Choroid plexus epithelial cell (primary cell): ENCODE data around the gene MYO10.

Experiments used
- DNase-seq: peaks from one replicate; pipeline ENCODE4 v3.0.0-alpha.2; 2010; ENCODE audit warnings: low read depth
- H3K4me3 ChIP-seq: 2 replicates; pipeline ENCODE4 v1.5.1; 2011; ENCODE audit warnings: low read depth, mild to moderate bottlenecking, control low read depth, low read length, moderate library complexity
- TF ChIP-seq, protein P1 (sequence below): conservative IDR thresholded peaks from 2 replicates; pipeline ENCODE4 v1.5.1; 2011; ENCODE audit warnings: low read depth, mild to moderate bottlenecking, control low read depth, inconsistent platforms, low read length, moderate library complexity

Gene MYO10

DNA sequence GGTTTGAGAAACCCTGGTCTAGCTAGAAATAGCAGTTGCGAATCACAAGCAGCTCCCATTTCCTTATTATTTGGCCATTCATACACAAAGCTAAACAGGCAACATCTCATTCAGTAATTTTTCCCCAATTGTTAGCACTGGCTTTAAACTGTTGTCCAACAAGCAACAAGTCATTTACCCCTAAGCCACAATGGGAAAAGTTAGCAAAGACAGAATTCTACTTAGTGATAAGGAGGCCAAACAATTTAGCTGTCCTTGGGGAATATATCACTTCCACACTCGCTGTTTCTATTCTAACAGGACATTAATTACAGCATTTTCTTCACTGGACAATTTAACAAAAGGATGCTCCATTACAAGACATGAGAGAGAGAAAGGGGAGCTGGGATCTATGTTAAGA, 2.8 kb downstream of the MYO10 start:
- peak overlapping the region; percentile 95 for H3K4me3 ChIP-seq
- TF ChIP-seq, protein P1, sequence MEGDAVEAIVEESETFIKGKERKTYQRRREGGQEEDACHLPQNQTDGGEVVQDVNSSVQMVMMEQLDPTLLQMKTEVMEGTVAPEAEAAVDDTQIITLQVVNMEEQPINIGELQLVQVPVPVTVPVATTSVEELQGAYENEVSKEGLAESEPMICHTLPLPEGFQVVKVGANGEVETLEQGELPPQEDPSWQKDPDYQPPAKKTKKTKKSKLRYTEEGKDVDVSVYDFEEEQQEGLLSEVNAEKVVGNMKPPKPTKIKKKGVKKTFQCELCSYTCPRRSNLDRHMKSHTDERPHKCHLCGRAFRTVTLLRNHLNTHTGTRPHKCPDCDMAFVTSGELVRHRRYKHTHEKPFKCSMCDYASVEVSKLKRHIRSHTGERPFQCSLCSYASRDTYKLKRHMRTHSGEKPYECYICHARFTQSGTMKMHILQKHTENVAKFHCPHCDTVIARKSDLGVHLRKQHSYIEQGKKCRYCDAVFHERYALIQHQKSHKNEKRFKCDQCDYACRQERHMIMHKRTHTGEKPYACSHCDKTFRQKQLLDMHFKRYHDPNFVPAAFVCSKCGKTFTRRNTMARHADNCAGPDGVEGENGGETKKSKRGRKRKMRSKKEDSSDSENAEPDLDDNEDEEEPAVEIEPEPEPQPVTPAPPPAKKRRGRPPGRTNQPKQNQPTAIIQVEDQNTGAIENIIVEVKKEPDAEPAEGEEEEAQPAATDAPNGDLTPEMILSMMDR: no peak
- no peak for DNase-seq

DNA sequence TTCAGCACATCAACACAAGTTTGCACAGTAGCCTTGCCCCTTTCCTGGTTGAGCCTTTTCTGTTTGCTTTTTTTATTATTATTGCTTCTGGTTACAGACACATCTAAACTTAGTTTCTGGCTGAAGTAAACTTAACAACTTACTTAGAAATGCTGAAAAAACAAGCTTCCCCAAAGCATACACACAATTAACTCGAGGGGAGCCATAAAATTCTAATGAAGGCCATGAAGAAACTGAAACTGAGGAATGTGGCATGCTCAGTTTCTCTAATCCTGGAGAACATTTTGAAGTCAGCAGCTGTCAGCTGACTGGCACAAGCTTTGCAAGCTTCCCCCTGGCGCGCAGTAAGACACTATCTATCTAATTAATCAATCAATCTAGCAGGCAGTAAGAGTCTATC, 3.7 kb downstream of the MYO10 start:
- H3K4me3 ChIP-seq: peak overlapping the region; percentile 95
- no peak for DNase-seq
- TF ChIP-seq, protein P1: no peak

DNA sequence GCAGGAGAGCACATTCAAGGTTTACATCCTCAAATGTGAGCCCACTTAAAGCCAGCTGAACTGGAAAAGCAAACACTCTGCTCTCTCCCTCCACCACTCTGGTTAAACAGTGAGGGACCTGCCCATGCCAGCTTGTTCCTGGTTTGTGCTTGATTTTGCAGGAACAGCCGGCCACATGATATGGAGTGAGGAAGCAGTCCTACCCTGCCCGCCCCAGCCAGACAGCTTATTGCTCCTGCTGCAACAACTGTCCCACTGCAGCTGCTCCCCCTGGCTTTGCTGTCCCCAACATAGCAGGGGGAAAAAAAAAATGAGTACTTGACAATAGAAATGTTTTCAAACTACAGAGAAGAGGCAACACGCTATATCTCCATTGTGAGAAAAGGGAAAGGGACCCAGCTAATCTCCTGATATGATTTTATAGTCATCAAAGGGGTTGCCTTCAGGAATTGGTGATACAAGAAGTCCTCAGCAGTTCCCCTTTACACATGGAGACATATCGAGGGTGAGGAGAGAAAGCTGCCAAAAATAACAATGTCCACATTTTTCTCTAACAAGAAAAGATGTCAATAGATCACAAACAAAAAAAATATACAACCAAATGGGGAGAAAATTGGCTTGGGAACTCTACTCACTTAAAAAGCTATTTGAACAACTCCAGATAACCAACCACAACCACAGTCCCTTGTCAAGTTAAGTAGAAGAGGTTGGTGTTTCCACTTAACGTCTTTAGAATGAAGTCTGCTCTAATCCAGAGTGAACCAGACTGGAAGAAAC, 4.6 kb downstream of the MYO10 start:
- no peak overlapping the region for H3K4me3 ChIP-seq
- TF ChIP-seq, protein P1: peak; percentile 14
- DNase-seq: peak; percentile 66

DNA sequence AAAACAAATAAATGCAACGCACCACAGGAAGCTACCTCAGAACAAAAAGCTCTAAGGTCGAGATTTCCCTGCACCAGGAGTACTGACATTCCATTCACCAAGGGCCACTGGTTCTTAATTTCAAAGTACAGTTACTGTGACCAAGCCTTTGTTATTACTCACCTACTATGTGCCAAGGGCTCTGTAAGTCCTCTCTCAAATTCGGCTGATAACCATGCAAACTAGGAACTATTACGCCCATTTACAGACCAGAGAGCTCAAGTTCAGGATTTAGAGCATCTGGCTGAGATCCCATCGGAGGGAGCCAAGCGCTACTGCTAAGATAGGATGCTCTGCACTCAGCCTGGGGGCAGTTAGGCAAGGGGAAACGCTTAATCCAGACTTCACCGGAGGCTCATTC, 5.6 kb downstream of the MYO10 start:
- TF ChIP-seq, protein P1: no peak
- DNase-seq: peak; percentile 68
- H3K4me3 ChIP-seq: no peak overlapping the region

DNA sequence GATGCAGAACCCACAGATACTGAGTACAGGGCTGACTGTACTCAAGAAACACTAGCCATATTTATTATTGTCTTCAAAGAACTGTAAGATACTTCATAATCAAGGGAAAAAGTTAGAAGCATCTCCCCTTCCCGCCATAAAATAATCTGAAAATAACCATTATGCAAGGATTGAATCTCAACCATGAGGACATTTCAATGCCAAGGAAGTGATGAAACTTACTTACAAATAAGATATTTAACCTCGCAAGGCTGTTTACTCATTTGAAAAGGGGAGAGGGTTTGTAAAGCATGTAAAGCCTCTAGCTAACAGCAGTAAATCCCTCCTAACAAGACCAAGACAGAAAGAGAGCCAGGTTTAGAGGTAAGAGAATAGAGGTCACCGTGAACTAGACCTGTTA, 6.3 kb downstream of the MYO10 start:
- no peak for DNase-seq
- no peak overlapping the region for H3K4me3 ChIP-seq
- TF ChIP-seq, protein P1: no peak

DNA sequence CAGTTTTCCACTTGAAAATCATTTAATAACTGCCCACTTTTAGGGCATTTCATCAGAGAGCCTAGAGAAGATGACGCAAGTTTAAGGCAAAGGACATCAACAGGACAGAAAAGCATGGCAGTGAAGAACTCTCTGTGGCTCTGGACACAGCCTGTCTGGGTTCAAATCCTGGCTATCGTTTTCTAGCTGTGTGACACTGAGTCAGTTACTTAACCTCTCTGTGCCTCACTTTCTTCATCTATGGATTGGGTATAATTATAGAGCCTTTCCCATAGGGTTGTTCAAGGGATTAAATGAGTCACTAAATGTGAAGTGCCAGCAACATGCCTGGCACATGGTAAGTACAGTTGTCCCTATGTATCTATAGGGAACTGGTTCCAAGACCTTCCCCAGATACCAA, 6.7 kb downstream of the MYO10 start:
- TF ChIP-seq, protein P1: no peak
- DNase-seq: no peak
- no peak overlapping the region for H3K4me3 ChIP-seq

DNA sequence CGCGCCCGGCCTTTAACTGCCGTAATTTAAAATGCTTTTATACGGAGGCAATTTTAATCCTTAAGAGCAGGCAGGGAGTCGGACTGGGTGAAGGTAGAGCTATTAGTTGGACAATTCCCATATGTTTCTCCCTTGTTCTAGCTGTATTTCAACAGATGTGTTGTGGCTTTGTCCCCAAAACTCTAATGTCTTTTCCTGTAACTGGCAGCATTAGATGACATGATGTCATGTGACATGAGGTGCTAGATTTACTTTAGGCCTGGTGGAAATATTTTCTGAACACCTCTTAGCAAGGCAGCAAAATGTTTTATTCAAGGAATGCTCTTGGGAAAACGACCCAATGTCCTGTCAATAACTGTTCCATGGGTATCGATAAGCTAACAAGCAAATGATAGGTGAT, 8.5 kb downstream of the MYO10 start:
- TF ChIP-seq, protein P1: no peak
- H3K4me3 ChIP-seq: no peak overlapping the region
- DNase-seq: no peak
